ENCODE data around the gene METRN.

- TF ChIP-seq EZH2phosphoT487 (IDR thresholded peaks at IDR 0.05; ENCODE audit: insufficient read depth, low read depth) = no peak
- no peak for TF ChIP-seq EZH2 (IDR thresholded peaks at IDR 0.05; ENCODE audit: insufficient read depth, poor library complexity, severe bottlenecking)
These were observed 47.8 kb downstream of the METRN start for GRCh38 chr16:762595-763268.
